GM23338 (cell line): ENCODE results near the gene PCDHGA1. TPM values are rescaled to one million over a fixed set of nuclear protein-coding genes. Genes with fewer than 3 reads are reported as not detected.

ENCODE experiments used
- ATAC-seq: fragments of 200-7000 bp; cut with Tn5 transposase; 3 replicates; pipeline ENCODE4 v1.9.1; 2020
- DNase-seq: peaks from one replicate; pipeline ENCODE4 v3.0.0-alpha.2; 2015; ENCODE audit warnings: low spot score
- H2AFZ ChIP-seq: fragments of 200-600 bp; sonication (generic); 2 replicates; pipeline ENCODE4 v1.8.0; 2016; ENCODE audit warnings: antibody characterized with exemption, mild to moderate bottlenecking, moderate library complexity
- H3F3A ChIP-seq: fragments of 200-600 bp; sonication (generic); replicated peaks from 2 replicates; pipeline ENCODE4 v1.8.0; 2017; ENCODE audit warnings: antibody characterized with exemption, mixed run types, low read depth
- H3K27ac ChIP-seq: fragments of 200-600 bp; sonication (generic); 2 replicates; pipeline ENCODE4 v1.6.1; 2016; ENCODE audit warnings: low read depth
- H3K27me3 ChIP-seq: fragments of 200-600 bp; sonication (generic); 2 replicates; pipeline ENCODE4 v1.8.0; 2016; ENCODE audit warnings: mild to moderate bottlenecking, mixed run types, moderate library complexity; ENCODE audit not compliant: insufficient read depth
- H3K36me3 ChIP-seq: fragments of 200-600 bp; sonication (generic); 2 replicates; pipeline ENCODE4 v1.8.0; 2016; ENCODE audit warnings: mild to moderate bottlenecking; ENCODE audit not compliant: insufficient read depth
- H3K4me1 ChIP-seq: fragments of 200-600 bp; sonication (generic); 2 replicates; pipeline ENCODE4 v1.8.0; 2016; ENCODE audit warnings: mild to moderate bottlenecking, moderate library complexity; ENCODE audit not compliant: insufficient read depth
- H3K4me2 ChIP-seq: fragments of 200-600 bp; sonication (generic); 2 replicates; pipeline ENCODE4 v1.7.1; 2017; ENCODE audit warnings: mixed run types
- H3K4me3 ChIP-seq: fragments of 200-600 bp; sonication (generic); 2 replicates; pipeline ENCODE4 v1.6.1; 2016; ENCODE audit warnings: mixed run types
- H3K79me2 ChIP-seq: fragments of 200-600 bp; sonication (generic); replicated peaks from 2 replicates; pipeline ENCODE4 v1.8.0; 2017; ENCODE audit warnings: mild to moderate bottlenecking; ENCODE audit not compliant: insufficient read depth
- H3K9me2 ChIP-seq: fragments of 200-600 bp; sonication (generic); 2 replicates; pipeline ENCODE4 v1.8.0; 2017; ENCODE audit not compliant: insufficient read depth
- H4K20me1 ChIP-seq: fragments of 200-600 bp; sonication (generic); replicated peaks from 2 replicates; pipeline ENCODE4 v1.8.0; 2017; ENCODE audit warnings: mild to moderate bottlenecking; ENCODE audit not compliant: insufficient read depth
- H3K27ac Mint-ChIP-seq: 2 replicates; pipeline ENCODE4 v1.8.0; 2020; ENCODE audit warnings: inconsistent platforms, mild to moderate bottlenecking, moderate library complexity, mixed read lengths
- H3K27me3 Mint-ChIP-seq: 3 replicates; pipeline ENCODE4 v1.8.0; 2022; ENCODE audit warnings: low read depth, mild to moderate bottlenecking, moderate library complexity, mixed read lengths, inconsistent platforms; ENCODE audit not compliant: insufficient read depth, poor library complexity
- H3K36me3 Mint-ChIP-seq: 3 replicates; pipeline ENCODE4 v1.8.0; 2021; ENCODE audit warnings: low read depth, mild to moderate bottlenecking, inconsistent platforms, moderate library complexity, mixed read lengths
- H3K4me1 Mint-ChIP-seq: 3 replicates; pipeline ENCODE4 v1.8.0; 2020; ENCODE audit warnings: mild to moderate bottlenecking, inconsistent platforms, mixed read lengths
- H3K4me3 Mint-ChIP-seq: 3 replicates; pipeline ENCODE4 v1.8.0; 2021; ENCODE audit warnings: moderate library complexity, mild to moderate bottlenecking, inconsistent platforms, mixed read lengths
- H3K9me3 Mint-ChIP-seq: 3 replicates; pipeline ENCODE4 v1.8.0; 2020; ENCODE audit warnings: moderate library complexity, mild to moderate bottlenecking, inconsistent platforms, mixed read lengths
- CREB1 ChIP-seq: fragments of 250-450 bp; sonication (Bioruptor Pico); IDR thresholded peaks from 2 replicates; pipeline ENCODE4 v1.5.0; 2020; ENCODE audit warnings: low read depth, mild to moderate bottlenecking, moderate library complexity
- CTCF ChIP-seq, 2 experiments: fragments of 200-600 bp in 1 of 2; sonication (generic) in 1 of 2; conservative IDR thresholded peaks; 2 replicates each; pipeline versions ENCODE4 v1.5.1 to v1.6.1; 2016 to 2017; ENCODE audit warnings: antibody characterized with exemption in 2 of 2, low read depth in 2 of 2, mild to moderate bottlenecking in 2 of 2, moderate library complexity in 1 of 2
- ETS1 ChIP-seq: IDR thresholded peaks from 2 replicates; pipeline ENCODE4 v1.6.1; 2016; ENCODE audit warnings: antibody characterized with exemption
- EZH2 ChIP-seq: fragments of 200-600 bp; sonication (generic); IDR thresholded peaks from one replicate; pipeline ENCODE4 v1.8.0; 2017; ENCODE audit warnings: antibody characterized with exemption, mild to moderate bottlenecking, low read depth; ENCODE audit not compliant: unreplicated experiment
- EZH2phosphoT487 ChIP-seq: fragments of 200-600 bp; sonication (generic); IDR thresholded peaks from one replicate; pipeline ENCODE4 v1.8.1; 2018; ENCODE audit warnings: antibody characterized with exemption; ENCODE audit not compliant: unreplicated experiment
- JUNB ChIP-seq: IDR thresholded peaks from one replicate; pipeline ENCODE4 v1.6.1; 2016; ENCODE audit warnings: antibody characterized with exemption; ENCODE audit not compliant: unreplicated experiment
- NANOG ChIP-seq: IDR thresholded peaks from 2 replicates; pipeline ENCODE4 v1.6.1; 2016; ENCODE audit warnings: antibody characterized with exemption, borderline replicate concordance
- POLR2AphosphoS5 ChIP-seq: IDR thresholded peaks from 2 replicates; pipeline ENCODE4 v1.6.1; 2016; ENCODE audit warnings: antibody characterized with exemption, low read depth
- REST ChIP-seq: IDR thresholded peaks from one replicate; pipeline ENCODE4 v1.6.1; 2018; ENCODE audit warnings: antibody characterized with exemption; ENCODE audit not compliant: unreplicated experiment
- STAT1 ChIP-seq: IDR thresholded peaks from one replicate; pipeline ENCODE4 v1.6.1; 2016; ENCODE audit warnings: antibody characterized with exemption; ENCODE audit not compliant: unreplicated experiment
- ZNF114 ChIP-seq: fragments of 250-450 bp; sonication (Bioruptor Pico); IDR thresholded peaks from 2 replicates; pipeline ENCODE4 v1.5.0; 2020; ENCODE audit warnings: mild to moderate bottlenecking, moderate library complexity
- ZNF331 ChIP-seq: fragments of 250-450 bp; sonication (Bioruptor Pico); IDR thresholded peaks from 2 replicates; pipeline ENCODE4 v1.5.0; 2020; ENCODE audit warnings: low read depth, mild to moderate bottlenecking, moderate library complexity
- ZNF462 ChIP-seq: fragments of 250-450 bp; sonication (Bioruptor Pico); IDR thresholded peaks from 2 replicates; pipeline ENCODE4 v1.5.0; 2020; ENCODE audit warnings: mild to moderate bottlenecking, moderate library complexity
- polyA plus RNA-seq: library from polyadenylated mRNA; unstranded; fragments of >200 nt; fragmentation: Nextera tagmentation; extraction: Ambion mirVana; gene quantifications from 2 replicates; pipeline ENCODE4 v1.2.1, GENCODE V29; 2016
- total RNA-seq: library from RNA; depleted of rRNA; stranded (reverse); fragments of >200 nt; shearing (Covaris generic); gene quantifications from 2 replicates; pipeline ENCODE4 v1.2.3, GENCODE V29; 2014

PCDHGA1 gene
- total and polyA plus RNA-seq, 2 experiments from 2014 or later = 0.39 to 1.7 TPM

GRCh38 chr5:141523991-141524390 lies 193.7 kb downstream of the PCDHGA1 start:
- no peak overlapping the region for H3K4me3 Mint-ChIP-seq
- H3K4me2 ChIP-seq = 0 out of 2 replicates have a peak overlapping the region, but pooled peaks have one; percentile 15
- TF ChIP-seq CTCF (conservative IDR thresholded peaks at IDR 0.05; ENCODE audit: low read depth in 2 of 2) = no peak
- no peak for TF ChIP-seq POLR2AphosphoS5
- TF ChIP-seq STAT1 = no peak
- TF ChIP-seq EZH2 = no peak
- no peak for TF ChIP-seq EZH2phosphoT487
- TF ChIP-seq ZNF331 (CRISPR knock-in tag) = no peak
- no peak for TF ChIP-seq ZNF114 (CRISPR knock-in tag)
- TF ChIP-seq ETS1 = no peak
- no peak for TF ChIP-seq NANOG
- no peak for TF ChIP-seq JUNB
- no peak for TF ChIP-seq CREB1 (CRISPR knock-in tag)
- no peak for TF ChIP-seq ZNF462
- TF ChIP-seq REST = no peak
- 0 out of 2 replicates have a peak, but pooled peaks cover 6% of the 10 kb centered on the region for H3K79me2 ChIP-seq
- peaks cover 4% of the 10 kb centered on the region for H4K20me1 ChIP-seq
- H3K9me2 ChIP-seq = no peaks in the 10 kb centered on the region
- peaks cover 78% of the 10 kb centered on the region for H3K36me3 Mint-ChIP-seq
- H3K4me3 ChIP-seq = no peak overlapping the region
- no peak overlapping the region for H2AFZ ChIP-seq
- peaks cover 9% of the 10 kb centered on the region; the same call in 1 of the 2 replicates for H3F3A ChIP-seq
- H3K9me3 Mint-ChIP-seq = no peaks in the 10 kb centered on the region
- ATAC-seq (no peak), DNase-seq (no peak)
- no peaks in the 10 kb centered on the region for H3K27me3 Mint-ChIP-seq
- peaks cover 22% of the 10 kb centered on the region for H3K4me1 Mint-ChIP-seq
- peaks cover 34% of the 10 kb centered on the region for H3K36me3 ChIP-seq
- H3K27ac ChIP-seq = no peak overlapping the region
- H3K4me1 ChIP-seq = peaks cover 11% of the 10 kb centered on the region
- peak overlapping the region; percentile 70; the same call in 1 of the 2 replicates for H3K27ac Mint-ChIP-seq
- H3K27me3 ChIP-seq = no peaks in the 10 kb centered on the region
